Retinal pigment epithelial cell (primary cell): ENCODE measurements around the gene TYW5.

Experiments
- DNase-seq: peaks from one replicate; pipeline ENCODE4 v3.0.0-alpha.2; 2010; ENCODE audit warnings: low read depth
- H3K4me3 ChIP-seq: 2 replicates; pipeline ENCODE4 v1.5.1; 2011; ENCODE audit warnings: mild to moderate bottlenecking, low read length, control low read depth, moderate library complexity
- TF ChIP-seq, protein P1 (sequence below): conservative IDR thresholded peaks from 2 replicates; pipeline ENCODE4 v1.5.1; 2011; ENCODE audit warnings: low read depth, low read length, control low read depth, inconsistent platforms

TYW5 gene, protein sequence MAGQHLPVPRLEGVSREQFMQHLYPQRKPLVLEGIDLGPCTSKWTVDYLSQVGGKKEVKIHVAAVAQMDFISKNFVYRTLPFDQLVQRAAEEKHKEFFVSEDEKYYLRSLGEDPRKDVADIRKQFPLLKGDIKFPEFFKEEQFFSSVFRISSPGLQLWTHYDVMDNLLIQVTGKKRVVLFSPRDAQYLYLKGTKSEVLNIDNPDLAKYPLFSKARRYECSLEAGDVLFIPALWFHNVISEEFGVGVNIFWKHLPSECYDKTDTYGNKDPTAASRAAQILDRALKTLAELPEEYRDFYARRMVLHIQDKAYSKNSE

DNA sequence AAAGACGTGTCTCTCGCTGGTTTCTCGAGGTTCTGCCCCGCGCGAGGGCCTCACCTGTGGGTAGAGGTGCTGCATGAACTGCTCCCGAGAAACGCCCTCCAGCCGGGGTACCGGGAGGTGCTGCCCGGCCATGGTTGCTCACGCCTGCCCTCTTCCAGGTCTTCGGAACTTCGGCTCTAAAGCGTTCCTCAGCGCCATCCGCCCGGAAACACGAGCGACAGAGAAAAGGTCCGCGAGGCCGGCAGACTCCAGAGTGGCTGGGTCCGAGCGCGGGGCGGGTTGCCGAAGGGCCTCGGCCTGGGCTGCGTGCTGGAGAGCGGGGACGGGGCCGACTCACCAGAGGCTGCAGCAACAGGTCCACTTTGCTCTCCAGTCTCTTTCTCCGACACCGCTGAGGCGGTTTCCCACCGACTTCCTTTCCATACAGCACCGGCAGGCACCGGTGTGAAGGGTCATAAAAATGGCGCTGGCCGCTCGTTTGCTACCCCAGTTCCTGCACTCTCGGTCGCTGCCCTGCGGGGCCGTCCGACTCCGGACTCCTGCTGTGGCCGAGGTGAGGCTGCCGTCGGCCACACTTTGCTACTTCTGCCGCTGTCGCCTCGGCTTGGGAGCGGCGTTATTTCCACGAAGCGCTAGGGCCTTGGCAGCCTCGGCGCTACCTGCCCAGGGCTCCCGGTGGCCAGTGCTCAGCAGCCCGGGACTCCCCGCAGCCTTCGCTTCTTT lies at the start of gene TYW5, which contains the start of gene MAIP1:
TSS of gene TYW5 (minus strand) at position 153 of the 723 bp plus-strand sequence. CDS start at position 132, 21 bp downstream.
TSS of gene MAIP1 (plus strand) at position 244 of the 723 bp plus-strand sequence. CDS start at position 461, 217 bp downstream.
- DNase-seq, result peak; percentile 56
- peak within 1 kb of the TSS; percentile 91 for H3K4me3 ChIP-seq
- TF ChIP-seq, protein P1, sequence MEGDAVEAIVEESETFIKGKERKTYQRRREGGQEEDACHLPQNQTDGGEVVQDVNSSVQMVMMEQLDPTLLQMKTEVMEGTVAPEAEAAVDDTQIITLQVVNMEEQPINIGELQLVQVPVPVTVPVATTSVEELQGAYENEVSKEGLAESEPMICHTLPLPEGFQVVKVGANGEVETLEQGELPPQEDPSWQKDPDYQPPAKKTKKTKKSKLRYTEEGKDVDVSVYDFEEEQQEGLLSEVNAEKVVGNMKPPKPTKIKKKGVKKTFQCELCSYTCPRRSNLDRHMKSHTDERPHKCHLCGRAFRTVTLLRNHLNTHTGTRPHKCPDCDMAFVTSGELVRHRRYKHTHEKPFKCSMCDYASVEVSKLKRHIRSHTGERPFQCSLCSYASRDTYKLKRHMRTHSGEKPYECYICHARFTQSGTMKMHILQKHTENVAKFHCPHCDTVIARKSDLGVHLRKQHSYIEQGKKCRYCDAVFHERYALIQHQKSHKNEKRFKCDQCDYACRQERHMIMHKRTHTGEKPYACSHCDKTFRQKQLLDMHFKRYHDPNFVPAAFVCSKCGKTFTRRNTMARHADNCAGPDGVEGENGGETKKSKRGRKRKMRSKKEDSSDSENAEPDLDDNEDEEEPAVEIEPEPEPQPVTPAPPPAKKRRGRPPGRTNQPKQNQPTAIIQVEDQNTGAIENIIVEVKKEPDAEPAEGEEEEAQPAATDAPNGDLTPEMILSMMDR, result peak; percentile 31

DNA sequence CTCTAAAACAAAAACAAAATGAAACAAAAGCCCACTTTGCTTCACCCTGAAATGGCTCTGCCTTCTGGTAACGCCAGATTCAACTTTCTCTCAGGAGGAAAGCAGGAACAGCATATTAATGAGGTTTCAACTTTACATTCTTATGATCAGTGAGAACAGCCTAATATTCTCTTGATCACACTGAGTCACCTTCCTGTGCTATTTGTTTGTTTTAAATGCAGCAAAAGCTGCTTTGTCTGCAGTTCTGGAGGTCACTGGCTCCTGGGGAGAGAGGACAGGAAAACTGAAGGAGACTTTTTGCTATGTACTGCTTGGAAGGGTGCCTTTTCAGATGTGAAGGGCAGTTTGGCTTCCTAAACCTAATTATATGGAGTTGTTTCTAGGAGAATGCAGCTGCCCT lies 48.2 kb upstream of the TYW5 start:
- TF ChIP-seq, protein P1, result no peak
- H3K4me3 ChIP-seq, result no peak overlapping the region
- DNase-seq, result peak; percentile 34

DNA sequence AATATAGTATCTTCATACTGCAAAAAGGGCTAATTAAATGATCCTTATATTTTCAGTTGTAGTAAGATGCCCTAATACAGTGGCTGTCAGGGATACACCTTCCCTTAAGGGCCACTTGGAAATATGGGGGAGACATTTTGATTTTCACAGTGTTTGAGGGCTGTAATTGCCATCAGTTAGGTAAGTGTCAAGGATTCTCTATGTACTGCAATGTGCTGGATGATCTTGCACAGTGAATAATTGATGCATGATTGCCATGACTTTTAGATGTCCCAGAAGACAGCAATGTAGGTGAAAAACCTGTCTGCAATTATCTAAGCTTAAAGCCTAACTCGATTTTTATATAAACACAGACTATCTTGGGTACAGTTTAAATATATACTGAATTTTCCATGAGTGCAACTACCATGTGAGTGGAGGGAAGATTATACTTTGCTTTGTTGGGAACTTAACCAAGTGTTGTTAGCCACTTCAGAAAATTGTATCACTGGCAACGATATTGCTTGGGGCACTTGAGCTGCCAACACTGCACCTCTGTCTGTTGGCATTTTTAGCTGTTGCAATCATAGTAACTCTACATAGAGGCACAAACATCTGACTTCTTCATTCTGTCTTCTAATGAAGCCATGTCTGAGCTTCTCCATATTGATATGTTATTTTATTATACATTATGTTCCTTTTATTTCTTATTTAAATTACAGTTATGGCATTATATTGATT lies 45.3 kb upstream of the TYW5 start:
- DNase-seq, result no peak
- H3K4me3 ChIP-seq, result no peak overlapping the region
- TF ChIP-seq, protein P1, result no peak

DNA sequence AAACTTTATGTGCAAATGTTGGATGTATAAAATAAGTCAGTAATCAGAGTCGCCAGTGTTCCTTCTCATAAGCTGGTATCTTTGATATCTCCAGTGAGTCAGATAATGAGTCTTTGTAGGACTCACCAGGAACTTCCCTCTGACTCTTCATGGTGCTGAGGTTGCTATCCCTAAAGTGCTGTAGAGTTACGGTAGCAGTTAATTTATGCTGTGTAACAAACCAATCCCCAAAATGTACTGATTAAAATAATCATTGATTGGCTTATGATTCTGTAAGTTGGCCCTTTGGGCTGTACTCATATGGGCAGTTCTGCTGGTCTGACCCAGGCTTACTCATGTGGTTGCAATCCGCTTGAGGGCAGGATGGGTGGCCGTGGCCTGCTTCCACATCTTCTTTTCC lies 43.9 kb upstream of the TYW5 start:
- H3K4me3 ChIP-seq, result no peak overlapping the region
- TF ChIP-seq, protein P1, result no peak
- no peak for DNase-seq

DNA sequence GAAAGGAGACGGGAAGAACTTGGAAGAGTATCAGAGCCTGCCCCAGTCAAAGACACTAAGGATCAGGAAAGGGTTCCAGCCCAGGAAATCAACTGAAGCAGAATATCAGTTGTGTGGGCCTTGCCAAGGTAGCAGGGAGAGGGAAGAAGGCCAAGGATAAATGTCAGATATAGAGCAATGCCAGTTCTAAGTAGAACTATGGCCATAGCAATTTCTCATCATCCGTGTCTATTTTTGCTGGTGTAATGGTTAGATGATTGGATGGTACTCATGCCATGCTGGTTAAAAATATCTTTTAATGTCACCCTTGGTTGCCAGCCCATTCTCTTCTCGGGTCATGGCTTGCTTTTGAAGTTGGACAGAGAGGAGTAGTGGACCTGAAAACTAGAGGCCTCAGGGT lies 42.0 kb upstream of the TYW5 start:
- TF ChIP-seq, protein P1, result no peak

DNA sequence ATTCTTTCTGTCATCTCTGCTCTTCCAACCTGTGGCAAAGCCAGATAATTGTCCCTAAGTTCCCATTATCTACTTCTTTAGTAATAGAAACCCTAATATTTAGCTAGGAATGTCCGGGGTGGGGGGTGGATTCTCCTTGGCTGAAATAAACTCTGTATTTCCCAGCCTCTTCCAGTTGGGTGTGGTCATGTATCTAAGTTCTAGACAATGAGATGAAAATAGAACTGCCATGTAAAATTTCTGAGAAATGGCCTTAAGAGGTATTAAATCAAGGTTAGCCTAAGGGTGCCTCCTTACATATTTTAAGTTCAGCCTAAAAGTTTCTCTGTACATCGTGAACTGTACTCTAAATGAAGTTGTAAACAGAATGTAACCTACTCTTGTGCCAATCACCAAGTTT lies 39.6 kb upstream of the TYW5 start:
- no peak for DNase-seq
- no peak overlapping the region for H3K4me3 ChIP-seq
- TF ChIP-seq, protein P1, result no peak

More for the DNA sequence above, 42.0 kb upstream of the TYW5 start:
- no peak for DNase-seq
- H3K4me3 ChIP-seq, result no peak overlapping the region
